Measurements from ENCODE around the gene IL36RN.
"Not testable (repeated sequence)": the region's sequence is repeated elsewhere in the genome, so short reads cannot be mapped to it uniquely, and the experiment has no call there.

IL36RN gene

DNA sequence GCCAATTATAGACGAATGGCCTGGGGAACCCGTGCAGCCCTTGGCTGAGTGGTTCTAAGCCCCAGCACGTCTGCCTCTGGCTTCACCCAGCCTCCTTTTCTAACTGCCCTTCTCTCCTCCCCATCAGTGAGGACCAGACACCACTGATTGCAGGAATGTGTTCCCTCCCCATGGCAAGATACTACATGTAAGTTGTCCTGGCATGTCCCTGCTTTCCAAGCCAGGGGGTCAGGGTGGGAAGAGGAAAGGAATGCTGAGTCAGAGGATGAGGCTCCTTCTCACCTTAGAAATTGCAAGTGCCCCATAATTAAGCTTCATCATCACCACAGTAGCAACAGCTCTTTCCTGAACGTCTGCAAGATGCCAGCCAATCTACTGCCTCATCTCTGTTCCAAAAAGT is 13.6 kb downstream of the IL36RN start:
- in situ Hi-C loops (cut with MboI; ENCODE audit: low sequenced_read_pairs), result no loop called here

DNA sequence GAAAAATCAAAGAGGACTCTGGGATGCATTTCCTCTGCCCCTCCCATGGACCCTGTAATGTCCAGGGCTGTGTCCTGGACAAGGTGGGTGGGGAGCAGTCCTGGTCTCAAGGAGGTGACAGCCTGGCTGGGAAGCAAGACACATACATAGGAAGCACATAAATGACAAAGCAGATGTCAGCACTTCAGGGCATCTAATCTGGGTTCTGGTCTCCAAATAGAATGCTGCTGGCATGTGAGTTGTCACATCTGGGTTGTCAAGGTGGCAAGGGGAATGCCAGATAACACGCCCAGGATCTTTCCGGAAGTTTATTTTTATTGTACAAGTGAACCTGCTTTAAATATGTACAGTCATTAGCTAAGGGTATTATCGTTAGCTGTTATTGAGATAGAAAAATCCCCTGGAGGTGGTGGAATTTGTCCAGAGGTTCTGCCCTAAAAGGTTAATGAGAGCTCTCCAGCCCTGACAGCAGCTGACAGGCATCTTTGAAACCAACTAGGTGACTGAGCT is 14.4 kb downstream of the IL36RN start:
- in situ Hi-C loops (cut with MboI; ENCODE audit: low sequenced_read_pairs), result no loop called here

DNA sequence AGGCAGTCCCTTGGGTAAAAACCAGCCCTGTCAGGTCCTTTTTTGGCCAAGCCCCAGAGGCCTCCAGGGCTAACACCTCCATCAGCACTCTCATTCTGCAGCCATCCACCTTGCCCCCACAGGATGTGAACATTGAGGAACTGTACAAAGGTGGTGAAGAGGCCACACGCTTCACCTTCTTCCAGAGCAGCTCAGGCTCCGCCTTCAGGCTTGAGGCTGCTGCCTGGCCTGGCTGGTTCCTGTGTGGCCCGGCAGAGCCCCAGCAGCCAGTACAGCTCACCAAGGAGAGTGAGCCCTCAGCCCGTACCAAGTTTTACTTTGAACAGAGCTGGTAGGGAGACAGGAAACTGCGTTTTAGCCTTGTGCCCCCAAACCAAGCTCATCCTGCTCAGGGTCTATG is 16.0 kb downstream of the IL36RN start:
- in situ Hi-C loops (cut with MboI; ENCODE audit: low sequenced_read_pairs), result no loop called here

DNA sequence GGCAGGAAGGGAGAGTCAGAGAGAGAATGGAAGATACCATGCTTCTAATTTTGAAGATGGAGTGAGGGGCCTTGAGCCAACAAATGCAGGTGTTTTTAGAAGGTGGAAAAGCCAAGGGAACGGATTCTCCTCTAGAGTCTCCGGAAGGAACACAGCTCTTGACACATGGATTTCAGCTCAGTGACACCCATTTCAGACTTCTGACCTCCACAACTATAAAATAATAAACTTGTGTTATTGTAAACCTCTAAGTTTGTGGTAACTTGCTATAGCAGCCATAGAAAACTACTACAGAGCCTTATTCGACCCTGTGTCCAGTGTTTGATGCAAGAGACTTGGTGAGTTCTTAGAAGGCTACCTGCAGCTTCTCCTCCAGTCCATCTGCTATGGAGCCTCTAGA is 16.6 kb downstream of the IL36RN start:
- in situ Hi-C loops (cut with MboI; ENCODE audit: low sequenced_read_pairs), result no loop called here

DNA sequence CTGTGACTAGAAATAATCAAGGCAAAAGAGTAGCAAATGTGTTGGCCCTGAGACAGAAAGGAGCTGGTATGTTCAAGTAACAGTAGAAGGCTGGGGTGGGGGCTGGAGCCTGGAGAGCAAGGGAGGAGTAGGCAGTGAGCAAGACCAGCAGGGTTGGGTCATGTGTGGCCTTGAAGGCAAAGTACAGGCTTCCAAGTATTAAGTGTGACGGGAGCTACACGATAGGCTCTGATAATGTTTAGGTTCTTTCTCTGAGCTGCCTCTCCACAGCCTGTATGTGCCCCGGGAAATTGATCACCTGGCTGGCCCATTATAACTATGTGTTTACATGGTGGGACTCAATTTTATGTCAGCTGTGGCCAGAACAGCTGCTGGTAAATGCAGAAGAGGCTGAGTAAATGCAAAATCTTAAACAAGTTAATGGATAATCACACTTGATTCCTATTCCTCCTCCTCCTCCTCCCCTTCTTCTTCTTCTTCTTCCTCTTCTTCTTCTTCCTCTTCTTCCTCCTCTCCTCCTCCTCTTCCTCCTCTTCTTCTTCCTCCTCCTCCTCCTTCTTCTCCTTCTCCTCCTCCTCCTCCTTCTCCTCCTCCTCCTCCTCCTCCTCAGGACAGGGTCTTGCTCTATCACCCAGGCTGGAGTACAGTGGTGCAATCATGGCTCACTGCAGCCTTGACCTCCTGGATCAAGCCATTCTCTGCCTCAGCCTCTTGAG is 18.1 kb downstream of the IL36RN start:
- in situ Hi-C loops (cut with MboI; ENCODE audit: low sequenced_read_pairs), result no loop called here

DNA sequence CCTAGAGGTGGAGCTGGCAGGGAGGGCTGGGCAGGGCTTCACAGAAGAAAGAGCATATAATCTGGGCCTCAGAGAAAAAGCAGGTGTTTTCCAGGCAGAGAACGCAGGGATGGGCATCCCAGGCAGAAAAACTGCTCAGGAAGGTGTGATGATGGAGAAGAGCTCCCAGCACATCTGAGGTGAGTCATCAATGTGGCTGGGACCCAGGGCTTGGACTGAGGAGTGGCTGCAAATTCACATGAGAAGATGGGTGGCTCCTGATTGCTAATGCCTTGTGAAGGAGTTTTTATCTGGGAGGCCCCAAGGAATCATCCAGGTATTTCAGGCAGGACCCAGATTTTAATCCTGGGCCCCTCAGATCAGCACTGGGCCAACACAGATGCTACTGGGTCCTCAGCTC is 18.9 kb downstream of the IL36RN start:
- in situ Hi-C loops (cut with MboI; ENCODE audit: low sequenced_read_pairs), result no loop called here

DNA sequence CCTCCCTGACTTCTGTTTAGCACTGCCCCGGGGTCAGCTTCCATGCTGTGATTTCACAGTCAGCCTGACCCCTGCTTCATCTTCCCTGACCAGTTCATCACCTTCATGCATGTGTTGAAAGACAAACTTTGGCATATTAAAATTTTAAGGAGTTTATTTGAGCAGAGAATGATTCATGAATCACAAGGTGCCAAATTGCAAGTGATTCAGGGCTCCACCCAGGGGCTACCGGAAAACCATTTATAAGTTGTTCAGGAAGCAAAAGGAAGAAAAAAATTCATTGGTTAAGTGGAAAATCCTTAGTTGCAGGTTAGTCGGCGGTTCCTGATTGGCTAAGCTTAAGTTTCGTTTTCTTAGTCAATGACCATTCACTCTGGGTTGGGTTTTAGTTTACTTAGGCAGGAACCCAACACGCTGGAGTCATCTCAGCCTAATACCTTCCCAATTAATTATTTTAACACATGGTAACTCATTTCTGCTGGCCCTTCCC is 19.4 kb downstream of the IL36RN start:
- in situ Hi-C loops (cut with MboI; ENCODE audit: low sequenced_read_pairs), result no loop called here

DNA sequence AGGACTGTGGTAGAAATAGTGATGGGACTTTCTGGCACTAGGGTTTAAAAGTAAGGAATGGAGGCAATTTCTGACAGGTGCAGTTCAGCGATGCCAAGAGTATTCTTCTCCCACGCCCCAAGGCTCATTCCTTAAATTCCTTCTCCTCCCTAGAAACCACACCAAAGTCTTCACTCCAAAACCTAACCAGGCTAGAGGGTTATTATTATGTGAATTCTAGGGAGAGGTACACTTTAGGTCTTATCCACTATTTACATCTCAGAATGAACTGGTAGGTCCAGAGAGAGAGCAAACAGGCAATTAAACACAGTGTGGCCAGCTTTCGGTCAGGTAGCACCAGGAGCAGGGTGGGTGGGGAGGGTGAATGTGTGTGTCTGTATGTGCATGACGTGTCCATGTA is 20.1 kb downstream of the IL36RN start:
- in situ Hi-C loops (cut with MboI; ENCODE audit: low sequenced_read_pairs), result no loop called here

DNA sequence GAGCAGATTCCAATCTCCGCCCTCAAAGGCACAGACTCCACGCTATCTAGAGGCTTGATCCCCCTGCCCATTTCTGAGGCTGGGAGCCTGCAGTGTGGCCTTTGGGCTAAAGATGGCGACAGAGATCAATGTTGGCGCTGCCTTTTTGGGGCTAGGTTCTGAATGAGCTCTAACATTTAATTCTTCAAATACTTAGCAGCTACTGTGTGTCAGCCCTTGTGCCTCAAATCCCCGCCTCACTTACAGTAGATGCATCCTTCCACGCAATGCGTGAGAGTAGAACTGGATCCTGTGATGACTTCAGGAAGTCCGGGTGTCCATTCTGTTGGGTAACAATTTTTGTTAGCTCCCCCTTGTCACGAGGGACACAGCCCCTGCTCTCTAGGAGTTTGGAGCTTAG is 21.1 kb downstream of the IL36RN start:
- in situ Hi-C loops (cut with MboI; ENCODE audit: low sequenced_read_pairs), result no loop called here

DNA sequence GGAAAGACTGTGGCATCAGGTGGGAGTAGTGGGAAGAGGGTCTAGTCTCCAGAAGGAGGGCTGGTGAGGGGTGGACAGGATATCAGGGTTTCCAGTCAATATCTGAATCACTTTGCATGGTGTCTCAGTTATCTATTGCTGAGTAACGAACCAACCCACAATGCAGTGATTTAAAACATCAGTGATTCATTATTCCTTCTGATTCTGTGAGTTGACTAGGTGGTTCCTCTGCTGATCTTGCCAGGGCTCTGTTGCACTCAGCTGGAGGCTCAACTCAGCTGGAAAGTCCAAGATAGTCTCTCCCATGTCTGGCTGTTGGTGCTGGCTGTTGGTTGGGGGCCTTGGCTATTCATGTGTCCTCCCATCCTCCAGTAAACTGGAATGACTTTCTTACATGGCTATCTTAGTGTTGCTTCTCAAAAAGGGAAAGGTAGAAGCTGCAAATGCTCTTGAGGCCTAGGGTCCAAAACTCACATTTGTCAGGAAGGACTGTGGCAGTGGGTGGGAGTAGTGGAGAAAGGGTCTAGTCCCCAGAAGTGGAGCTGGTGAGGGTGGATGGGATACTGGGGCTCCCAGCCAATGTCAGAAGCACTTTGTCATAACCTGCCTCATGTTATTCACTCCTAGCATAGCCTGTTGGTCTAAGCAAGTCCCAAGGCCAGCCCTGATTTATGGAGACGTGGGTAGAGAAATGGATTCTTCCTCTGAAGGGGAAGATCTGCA is 22.7 kb downstream of the IL36RN start:
- in situ Hi-C loops (cut with MboI; ENCODE audit: low sequenced_read_pairs), result no loop called here

DNA sequence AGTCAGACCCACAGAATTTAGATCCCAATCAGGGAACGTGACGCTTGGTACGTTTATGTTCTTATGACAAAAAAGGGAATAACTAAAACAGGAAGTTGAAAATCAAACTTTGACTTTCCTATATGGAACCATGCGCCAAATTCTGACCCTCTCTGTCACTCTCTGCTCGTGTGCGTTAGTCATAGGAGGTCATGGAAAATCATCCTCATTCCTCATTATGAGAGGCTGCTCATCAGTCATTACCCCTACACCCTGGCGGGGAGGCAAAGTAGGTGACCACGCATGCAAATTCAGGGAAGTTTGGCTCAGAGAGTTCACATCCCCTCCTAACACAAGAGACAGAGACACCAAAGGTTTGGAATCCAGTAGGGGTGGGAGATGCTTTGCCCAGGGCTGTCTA is 24.3 kb downstream of the IL36RN start:
- in situ Hi-C loops (cut with MboI; ENCODE audit: low sequenced_read_pairs), result no loop called here

DNA sequence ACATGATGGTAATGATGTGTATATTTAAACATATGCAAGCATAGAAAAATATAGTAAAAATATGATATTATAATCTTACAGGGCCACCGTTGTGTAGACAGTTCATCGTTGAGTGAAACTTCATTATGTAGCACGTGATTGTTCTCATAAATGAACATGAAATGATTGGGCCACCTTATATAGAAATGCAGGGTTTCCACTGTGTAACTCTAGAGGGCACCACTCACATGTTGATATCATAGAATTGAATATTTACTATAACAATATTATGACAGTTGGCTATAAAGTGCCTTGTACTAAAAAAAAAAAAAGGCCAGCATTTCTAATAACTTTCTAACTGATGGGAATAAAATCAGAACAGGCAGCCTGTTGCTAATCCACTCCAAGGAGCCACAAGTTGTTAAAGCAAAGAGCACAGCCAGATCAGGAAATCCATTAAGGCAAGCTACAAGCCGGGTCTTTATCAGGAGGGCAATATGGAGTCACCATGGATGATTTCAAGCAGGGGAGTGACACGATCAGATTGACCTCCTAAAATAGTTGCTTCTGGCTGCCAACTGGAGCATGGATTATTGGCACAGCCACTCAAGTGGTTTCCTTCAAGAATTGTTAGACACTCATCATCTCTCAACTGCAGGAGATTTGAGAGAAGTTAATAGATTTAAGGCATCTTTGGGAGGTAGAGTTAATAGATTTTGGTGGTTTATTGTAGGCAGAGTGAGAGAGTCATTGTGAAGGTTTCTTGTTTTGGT is 25.4 kb downstream of the IL36RN start:
- in situ Hi-C loops (cut with MboI; ENCODE audit: low sequenced_read_pairs), result no loop called here

DNA sequence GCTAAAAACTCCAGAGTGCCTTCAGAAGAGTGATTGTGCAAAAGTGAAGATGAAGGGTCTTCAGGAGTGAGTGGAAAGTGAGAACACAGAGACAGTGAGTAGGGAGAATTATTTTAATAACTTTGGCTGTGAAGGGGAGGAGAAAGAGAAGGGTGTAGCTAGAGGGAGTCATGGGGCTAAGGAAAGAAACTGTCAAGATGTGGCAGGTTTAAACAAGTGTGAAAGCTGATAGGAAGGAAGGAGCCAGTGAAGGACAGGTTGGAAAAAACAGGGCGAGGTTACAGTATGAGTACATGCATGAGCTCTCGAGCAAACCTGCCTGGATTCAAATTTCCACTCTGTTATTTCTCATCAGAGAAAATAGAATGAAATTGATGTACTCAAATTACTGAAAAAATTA is 26.5 kb downstream of the IL36RN start:
- in situ Hi-C loops (cut with MboI; ENCODE audit: low sequenced_read_pairs), result no loop called here

DNA sequence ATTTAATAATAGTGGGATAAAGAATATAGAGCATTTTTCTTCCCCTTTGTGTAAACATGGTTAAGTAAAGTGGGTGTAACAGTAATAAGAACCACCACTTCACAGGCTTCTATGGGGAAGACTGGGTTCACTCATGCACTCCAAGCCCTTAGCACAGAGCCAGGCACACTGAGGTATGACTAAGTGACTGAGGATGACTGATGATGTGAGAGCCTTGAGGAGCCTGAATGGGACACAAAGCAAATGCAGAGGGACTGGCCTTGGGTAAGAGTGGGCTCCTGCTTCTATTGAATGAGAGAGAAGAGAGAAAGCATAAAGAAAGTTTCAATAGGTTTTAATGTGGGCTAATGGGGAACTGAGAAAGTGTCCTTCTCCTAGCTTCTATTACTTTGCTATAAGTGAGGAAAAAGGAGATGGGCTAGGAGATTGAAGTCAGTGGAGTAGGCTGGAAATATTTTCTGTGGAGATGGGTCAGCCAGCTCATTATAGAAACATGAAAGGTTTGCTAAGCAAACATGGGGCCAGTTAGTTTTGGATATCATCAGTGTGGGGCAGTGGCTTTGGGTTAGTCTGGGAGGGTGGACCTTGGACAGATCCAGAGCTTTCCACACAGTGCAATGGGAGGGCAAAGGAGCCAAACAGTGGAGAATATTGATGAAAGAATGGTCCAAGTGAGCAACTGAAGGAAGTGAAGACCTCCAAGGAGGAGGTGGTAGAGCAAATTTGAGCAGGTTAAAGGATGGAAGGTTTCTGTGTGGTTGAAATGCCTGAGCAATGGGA is 29.4 kb downstream of the IL36RN start:
- in situ Hi-C loops (cut with MboI; ENCODE audit: low sequenced_read_pairs), result no loop called here

DNA sequence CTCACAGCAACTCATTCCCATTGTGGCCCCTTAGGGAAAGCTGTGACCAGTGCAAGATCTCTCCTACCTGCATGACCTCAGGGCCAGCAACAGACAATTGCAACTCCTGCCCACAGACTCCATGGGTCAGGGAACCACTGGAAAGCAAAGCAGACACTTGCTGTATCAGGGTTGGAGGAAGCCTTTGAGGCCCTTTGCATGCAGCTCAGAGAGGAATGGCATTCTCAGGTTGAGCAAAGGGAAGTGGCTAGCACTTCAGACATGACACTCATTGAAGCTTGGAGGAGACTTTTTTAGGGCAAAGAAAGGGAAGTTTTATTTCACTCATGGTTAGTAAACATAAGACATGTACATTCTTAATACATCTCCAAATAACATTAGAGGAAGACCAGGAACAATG is 30.9 kb downstream of the IL36RN start:
- in situ Hi-C loops (cut with MboI; ENCODE audit: low sequenced_read_pairs), result no loop called here

DNA sequence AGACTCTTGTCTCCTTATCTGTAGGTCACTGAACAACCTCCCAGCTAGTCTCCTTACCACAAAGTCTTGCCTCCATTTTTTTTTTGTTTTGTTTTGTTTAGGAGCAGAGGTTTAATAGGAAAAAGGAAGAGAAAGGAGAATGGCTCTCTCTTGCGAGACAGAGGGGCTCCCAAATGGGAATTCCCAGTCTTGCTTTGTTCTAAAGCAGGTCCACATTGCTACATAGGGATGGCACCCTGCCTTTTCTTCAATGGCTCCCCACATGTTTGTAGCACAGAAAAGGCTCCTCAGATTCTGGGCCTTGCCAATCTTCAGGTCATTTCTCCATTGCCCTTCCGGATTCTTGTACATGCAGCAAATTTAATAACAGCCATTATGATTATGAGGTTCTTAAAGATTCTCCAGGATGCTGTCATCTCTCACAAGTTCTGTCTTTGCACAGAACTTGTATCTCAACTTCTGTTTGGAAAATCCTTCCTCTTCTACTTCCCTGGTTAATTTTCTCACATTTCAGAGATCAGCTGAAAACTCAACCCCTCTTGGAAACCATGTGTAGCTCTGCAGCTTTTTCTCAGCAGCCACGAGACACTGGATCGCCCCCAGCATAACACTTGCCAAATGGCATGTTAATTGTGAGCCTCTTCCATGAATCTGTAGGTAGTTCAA is 32.4 kb downstream of the IL36RN start:
- in situ Hi-C loops (cut with MboI; ENCODE audit: low sequenced_read_pairs), result no loop called here

DNA sequence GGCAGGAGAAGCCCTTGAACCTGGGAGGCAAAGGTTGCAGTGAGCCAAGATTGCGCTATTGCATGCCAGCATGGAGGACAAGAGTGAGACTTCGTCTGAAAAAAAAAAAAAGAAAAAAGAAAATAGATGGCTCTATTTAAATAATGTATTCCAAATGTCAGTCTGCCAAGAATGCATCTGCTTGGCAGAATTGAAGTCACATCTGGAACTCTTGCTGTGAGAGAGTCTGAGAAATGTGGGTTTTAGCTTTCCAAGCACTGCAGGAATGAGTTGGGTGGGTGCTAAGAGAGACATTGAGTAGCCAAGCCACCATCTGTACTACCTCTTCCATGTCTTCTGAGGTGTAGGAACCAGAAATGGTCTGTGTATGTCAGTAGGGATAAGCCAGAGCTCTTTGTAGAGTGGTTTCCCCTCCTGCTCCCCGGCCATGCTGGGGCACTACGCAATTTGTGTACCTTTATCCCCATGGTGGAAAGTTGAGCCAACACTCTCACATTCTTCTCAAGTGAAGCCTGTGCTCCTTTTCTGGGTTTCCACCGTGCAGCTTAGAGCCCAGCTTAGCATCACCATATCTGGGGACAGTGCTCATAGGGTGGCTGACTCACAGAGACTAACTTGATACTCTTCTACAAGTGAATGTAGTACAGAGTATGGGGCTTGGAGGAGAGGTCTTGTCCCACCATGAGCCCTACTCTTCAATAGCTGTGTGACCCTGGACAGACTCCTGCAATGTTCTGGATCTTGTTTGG is 34.0 kb downstream of the IL36RN start:
- in situ Hi-C loops (cut with MboI; ENCODE audit: low sequenced_read_pairs), result no loop called here

DNA sequence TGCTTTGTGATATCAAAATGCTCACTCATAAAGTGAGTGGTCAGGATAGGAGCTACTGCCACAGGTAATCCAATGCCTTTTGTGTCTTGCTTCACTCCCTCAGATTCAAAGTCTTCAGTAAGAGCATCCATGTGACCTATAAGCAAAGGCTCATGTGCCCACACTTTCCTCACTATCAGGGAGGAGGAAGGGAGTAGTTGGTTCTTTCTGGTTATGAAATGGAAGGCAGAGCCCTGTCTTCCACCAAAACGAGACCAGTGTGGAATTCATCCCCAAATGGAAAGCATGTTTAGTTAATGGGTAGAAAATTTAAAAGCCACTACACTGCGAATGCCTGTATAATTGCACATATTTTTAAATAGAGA is 34.6 kb downstream of the IL36RN start:
- in situ Hi-C loops (cut with MboI; ENCODE audit: low sequenced_read_pairs), result no loop called here

DNA sequence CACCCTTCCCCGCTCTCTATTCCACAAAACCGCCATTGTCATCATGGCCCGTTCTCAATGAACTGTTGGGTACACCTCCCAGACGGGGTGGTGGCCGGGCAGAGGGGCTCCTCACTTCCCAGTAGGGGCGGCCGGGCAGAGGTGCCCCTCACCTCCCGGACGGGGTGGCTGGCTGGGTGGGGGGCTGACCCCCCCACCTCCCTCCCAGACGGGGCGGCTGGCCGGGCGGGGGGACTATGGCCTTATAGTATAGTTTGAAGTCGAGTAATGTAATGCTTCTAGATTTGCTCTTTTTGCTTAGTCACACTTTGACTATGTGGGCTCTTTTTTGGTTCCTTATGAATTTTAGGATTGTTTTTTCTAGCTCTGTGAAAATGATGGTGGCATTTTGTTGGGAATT is 37.3 kb downstream of the IL36RN start:
- in situ Hi-C loops (cut with MboI; ENCODE audit: low sequenced_read_pairs), result not testable (repeated sequence)

Data from HL-60/S4 treated with retinoic acid at 250 ng/mL for 4 days and 3 days (cell line).